Measurements from ENCODE around the gene S100A4. TPM values are rescaled to one million over a fixed set of nuclear protein-coding genes. Genes with fewer than 3 reads are reported as not detected.
"Not testable (repeated sequence)": the region's sequence is repeated elsewhere in the genome, so short reads cannot be mapped to it uniquely, and the experiment has no call there.

Gene S100A4
- total RNA-seq, 1 experiment from 2014 or later: 384 TPM

- DNase-seq (ENCODE audit: low read depth, low spot score) (no peak), ATAC-seq (no peak)
- no peaks in the 10 kb centered on the region for H3K79me2 ChIP-seq (ENCODE audit: insufficient read depth, low read length)
- H3K9me3 ChIP-seq (ENCODE audit: control insufficient read depth in 1 of 2, insufficient read depth in 1 of 2, low read depth in 1 of 2, low read length in 2 of 2): no peaks in the 10 kb centered on the region
- H3K27ac ChIP-seq (ENCODE audit: low read depth, low read length): peak overlapping the region; percentile 100
- ChIA-PET CTCF (interaction anchor here (1.5 kb wide), 1 partner anchor 9 kb away, joined by 5 read pairs; no protein-coding TSS in a partner anchor), POLR2A (interaction anchor here (1.0 to 4.6 kb wide), 2 partner anchors 23 to 29 kb away, joined by 3 to 114 read pairs; partner anchors contain the start of genes S100A5 and S100A6), RAD21 (ENCODE audit: low non-redundant PET in 1 of 2, low total read pairs in 2 of 2, uncharacterized antibody in 2 of 2, unreplicated experiment in 2 of 2) (no interaction called here)
- H3K4me2 ChIP-seq (ENCODE audit: low read length): peak overlapping the region; percentile 77
- TF ChIP-seq POLR2AphosphoS5 (IDR thresholded peaks at IDR 0.05; ENCODE audit: low read depth, low read length): no peak
- no peak overlapping the region for H3K4me3 ChIP-seq (replicated peaks in 1 of 2; ENCODE audit: low read depth in 1 of 2, low read length in 2 of 2)
- no peaks in the 10 kb centered on the region for H3K27me3 ChIP-seq (ENCODE audit: insufficient read depth, low read length)
- BruUV-seq (replicated peaks): no TSS peak
- no peaks in the 10 kb centered on the region for H3K36me3 ChIP-seq (ENCODE audit: control insufficient read depth in 1 of 2, insufficient read depth in 2 of 2, low read length in 2 of 2)
- no peak overlapping the region for H2AFZ ChIP-seq (ENCODE audit: low read depth, low read length, poor library complexity, severe bottlenecking)
- intact Hi-C loops (cut with micrococcal nuclease): no loop called here
- no peaks in the 10 kb centered on the region for H4K20me1 ChIP-seq (ENCODE audit: insufficient read depth)
- H3K9me2 ChIP-seq (ENCODE audit: insufficient read depth): no peaks in the 10 kb centered on the region
- H3K4me1 ChIP-seq (ENCODE audit: control insufficient read depth in 1 of 2, insufficient read depth in 2 of 2, low read length in 2 of 2): peaks cover 53 to 70% of the 10 kb centered on the region in 2 experiments
- peak overlapping the region; percentile 80 for H3K9ac ChIP-seq (ENCODE audit: low read length)
Measured at GRCh38 chr1:153563483-153563901, 17.9 kb upstream of the S100A4 start.

- H3K4me1 ChIP-seq (ENCODE audit: control insufficient read depth in 1 of 2, insufficient read depth in 2 of 2, low read length in 2 of 2): peaks cover 40 to 56% of the 10 kb centered on the region in 2 experiments
- H3K4me3 ChIP-seq (replicated peaks in 1 of 2; ENCODE audit: low read depth in 1 of 2, low read length in 2 of 2); H3K9me3 ChIP-seq (ENCODE audit: control insufficient read depth in 1 of 2, insufficient read depth in 1 of 2, low read depth in 1 of 2, low read length in 2 of 2); ATAC-seq; H4K20me1 ChIP-seq (ENCODE audit: insufficient read depth); H3K36me3 ChIP-seq (ENCODE audit: control insufficient read depth in 1 of 2, insufficient read depth in 2 of 2, low read length in 2 of 2); H3K79me2 ChIP-seq (ENCODE audit: insufficient read depth, low read length); H3K9me2 ChIP-seq (ENCODE audit: insufficient read depth); intact Hi-C loops (cut with micrococcal nuclease); H3K27ac ChIP-seq (ENCODE audit: low read depth, low read length); RAD21 ChIA-PET (ENCODE audit: low non-redundant PET in 1 of 2, low total read pairs in 2 of 2, uncharacterized antibody in 2 of 2, unreplicated experiment in 2 of 2); H3K27me3 ChIP-seq (ENCODE audit: insufficient read depth, low read length); BruUV-seq (replicated peaks); H3K4me2 ChIP-seq (ENCODE audit: low read length); DNase-seq (ENCODE audit: low read depth, low spot score); H2AFZ ChIP-seq (ENCODE audit: low read depth, low read length, poor library complexity, severe bottlenecking); H3K9ac ChIP-seq (ENCODE audit: low read length): not testable (repeated sequence)
- ChIA-PET CTCF (interaction anchor here (1.5 kb wide), 2 partner anchors 10 to 65 kb away, joined by 4 read pairs; partner anchors contain the start of gene S100A13), POLR2A (interaction anchor here (1.0 to 1.3 kb wide), 4 partner anchors 10 to 30 kb away, joined by 3 to 8 read pairs (median 4); no protein-coding TSS in a partner anchor)
Measured at GRCh38 chr1:153562021-153562420, 16.4 kb upstream of the S100A4 start.
